H1 (cell line): ENCODE measurements around the gene KRTAP4-5. TPM values are rescaled to one million over a fixed set of nuclear protein-coding genes. Genes with fewer than 3 reads are reported as not detected.

ENCODE experiments used
- CTCF ChIA-PET: fragments of 300-600 bp; sonication (Branson Sonifier 250); formaldehyde crosslinking; loops from one replicate; lab custom pipeline; 2021; ENCODE audit not compliant: partially characterized antibody; lab: Charles Lee
- POLR2A ChIA-PET: fragments of 300-600 bp; sonication (Branson Sonifier 250); formaldehyde crosslinking; loops from one replicate; lab custom pipeline; 2021; ENCODE audit warnings: inconsistent platforms; ENCODE audit not compliant: partially characterized antibody; lab: Charles Lee
- DNase-seq, 2 experiments: peaks; one replicate each; pipeline versions ENCODE4 v3.0.0 to v3.0.0-alpha.2; 2010 to 2022; ENCODE audit warnings: low spot score in 2 of 2, low read depth in 1 of 2, mixed read lengths in 1 of 2
- FAIRE-seq: peaks from 2 replicates; lab custom pipeline; 2011; peaks lifted over from hg19 to GRCh38; lab: Jason Lieb, UNC
- H2AFZ ChIP-seq: 2 replicates; pipeline ENCODE4 v1.8.1; 2012; ENCODE audit warnings: low read length, inconsistent platforms
- H2AK5ac ChIP-seq: 2 replicates; pipeline ENCODE4 v1.6.1; 2013; ENCODE audit warnings: low read depth, low read length
- H2BK120ac ChIP-seq: replicated peaks from 2 replicates; pipeline ENCODE3; 2013; ENCODE audit warnings: low read depth, low read length, inconsistent platforms
- H2BK12ac ChIP-seq: 2 replicates; pipeline ENCODE4 v1.6.1; 2013; ENCODE audit warnings: low read depth, low read length
- H2BK15ac ChIP-seq: 2 replicates; pipeline ENCODE4 v1.6.1; 2013; ENCODE audit warnings: low read length
- H2BK20ac ChIP-seq: 2 replicates; pipeline ENCODE4 v1.6.1; 2013; ENCODE audit warnings: low read length
- H2BK5ac ChIP-seq: 2 replicates; pipeline ENCODE4 v1.6.1; 2013; ENCODE audit warnings: low read depth, low read length
- H3K14ac ChIP-seq: 2 replicates; pipeline ENCODE4 v1.6.1; 2013; ENCODE audit warnings: inconsistent platforms; ENCODE audit not compliant: insufficient read length
- H3K18ac ChIP-seq: 2 replicates; pipeline ENCODE4 v1.6.1; 2013; ENCODE audit warnings: low read length; ENCODE audit errors: extremely low read depth
- H3K23ac ChIP-seq: 2 replicates; pipeline ENCODE4 v1.6.1; 2013; ENCODE audit warnings: inconsistent platforms; ENCODE audit not compliant: insufficient read length
- H3K23me2 ChIP-seq: 2 replicates; pipeline ENCODE4 v1.6.1; 2013; ENCODE audit warnings: low read depth, low read length
- H3K27ac ChIP-seq: 2 replicates; pipeline ENCODE4 v1.6.1; 2011; ENCODE audit warnings: low read depth, low read length, inconsistent platforms
- H3K27me3 ChIP-seq, 4 experiments: replicated peaks in 1 of 4; 1 replicate in 1 of 4; 2 replicates in 3 of 4; pipeline versions ENCODE4 v1.6.1 to v1.8.1; 2011 to 2013; ENCODE audit warnings: low read length in 3 of 4, mild to moderate bottlenecking in 3 of 4, inconsistent platforms in 2 of 4, mixed read lengths in 2 of 4, moderate library complexity in 1 of 4; ENCODE audit not compliant: control insufficient read depth in 3 of 4, insufficient read depth in 3 of 4; ENCODE audit errors: extremely low read depth in 1 of 4
- H3K36me3 ChIP-seq, 4 experiments: 2 replicates each; pipeline versions ENCODE4 v1.6.1 to v1.8.1; 2011 to 2013; ENCODE audit warnings: mild to moderate bottlenecking in 4 of 4, low read length in 3 of 4, moderate library complexity in 2 of 4, control low read depth in 1 of 4, inconsistent platforms in 1 of 4; ENCODE audit not compliant: insufficient read depth in 4 of 4, control insufficient read depth in 2 of 4
- H3K4ac ChIP-seq: replicated peaks from 2 replicates; pipeline ENCODE3; 2013; ENCODE audit warnings: low read length, low read depth, mixed read lengths, inconsistent platforms; ENCODE audit not compliant: insufficient read length
- H3K4me1 ChIP-seq, 4 experiments: replicated peaks in 1 of 4; 1 replicate in 1 of 4; 2 replicates in 3 of 4; pipeline versions ENCODE4 v1.6.1 to v1.8.1; 2011 to 2013; ENCODE audit warnings: low read length in 3 of 4, inconsistent platforms in 2 of 4, mixed read lengths in 1 of 4; ENCODE audit not compliant: insufficient read depth in 4 of 4, control insufficient read depth in 3 of 4
- H3K4me2 ChIP-seq, 2 experiments: 2 replicates each; pipeline versions ENCODE4 v1.6.1 to v1.8.1; 2011 to 2013; ENCODE audit warnings: low read depth in 2 of 2, low read length in 2 of 2, control low read depth in 1 of 2, inconsistent platforms in 1 of 2, mild to moderate bottlenecking in 1 of 2; ENCODE audit not compliant: insufficient read depth in 1 of 2
- H3K4me3 ChIP-seq, 4 experiments: fragments of 200-600, 300-600 bp in 1 of 4; sonication (generic), shearing (Covaris generic), sonication (Bioruptor Twin) in 1 of 4; 2 replicates each; pipeline versions ENCODE4 v1.5.1 to v1.8.1; 2011 to 2016; ENCODE audit warnings: low read length in 4 of 4, low read depth in 3 of 4, control low read depth in 2 of 4, inconsistent platforms in 2 of 4, mild to moderate bottlenecking in 2 of 4, mixed read lengths in 1 of 4, moderate library complexity in 1 of 4; ENCODE audit not compliant: insufficient read depth in 2 of 4; ENCODE audit errors: extremely low read depth in 1 of 4
- H3K56ac ChIP-seq: replicated peaks from 2 replicates; pipeline ENCODE3; 2013; ENCODE audit warnings: low read depth, mild to moderate bottlenecking, mixed read lengths, low read length, inconsistent platforms; ENCODE audit not compliant: insufficient read length
- H3K79me1 ChIP-seq: 2 replicates; pipeline ENCODE4 v1.6.1; 2013; ENCODE audit warnings: low read depth, low read length, control low read depth
- H3K79me2 ChIP-seq, 2 experiments: 2 replicates each; pipeline versions ENCODE4 v1.6.1 to v1.8.1; 2012 to 2013; ENCODE audit warnings: low read length in 2 of 2, mild to moderate bottlenecking in 2 of 2, inconsistent platforms in 1 of 2; ENCODE audit not compliant: insufficient read depth in 2 of 2, control insufficient read depth in 1 of 2
- H3K9ac ChIP-seq, 4 experiments: replicated peaks in 1 of 4; 1 replicate in 1 of 4; 2 replicates in 3 of 4; pipeline versions ENCODE4 v1.6.1 to v1.8.1; 2011 to 2013; ENCODE audit warnings: low read depth in 3 of 4, low read length in 3 of 4, control low read depth in 2 of 4, mild to moderate bottlenecking in 2 of 4, moderate library complexity in 2 of 4, inconsistent platforms in 1 of 4; ENCODE audit errors: extremely low read depth in 1 of 4
- H3K9me3 ChIP-seq, 2 experiments: 2 replicates each; pipeline versions ENCODE4 v1.6.1 to v1.8.1; 2012 to 2013; ENCODE audit warnings: mild to moderate bottlenecking in 2 of 2, moderate library complexity in 2 of 2, control low read depth in 1 of 2, inconsistent platforms in 1 of 2, low read depth in 1 of 2, low read length in 1 of 2, mixed read lengths in 1 of 2; ENCODE audit not compliant: insufficient read depth in 2 of 2
- H4K20me1 ChIP-seq, 2 experiments: replicated peaks in 1 of 2; 2 replicates each; pipeline versions ENCODE3 to v1.8.1; 2011 to 2013; ENCODE audit warnings: inconsistent platforms in 2 of 2, low read length in 2 of 2, mild to moderate bottlenecking in 1 of 2; ENCODE audit not compliant: insufficient read depth in 2 of 2, control insufficient read depth in 1 of 2
- H4K5ac ChIP-seq: 2 replicates; pipeline ENCODE4 v1.6.1; 2013; ENCODE audit warnings: low read length, low read depth, mixed read lengths, inconsistent platforms; ENCODE audit not compliant: insufficient read length
- H4K8ac ChIP-seq: 2 replicates; pipeline ENCODE4 v1.8.0; 2013; ENCODE audit warnings: mild to moderate bottlenecking, moderate library complexity, low read length, inconsistent platforms; ENCODE audit not compliant: insufficient read depth; ENCODE audit errors: extremely low read depth
- H4K91ac ChIP-seq: replicated peaks from 2 replicates; pipeline ENCODE3; 2013; ENCODE audit warnings: low read length, mixed read lengths, inconsistent platforms; ENCODE audit not compliant: insufficient read length
- BCL11A ChIP-seq, 2 experiments: IDR thresholded peaks; one replicate each; pipeline ENCODE4 v1.6.1; 2011; ENCODE audit warnings: low read depth in 2 of 2, low read length in 2 of 2, mild to moderate bottlenecking in 2 of 2
- CTCF ChIP-seq, 3 experiments: IDR thresholded peaks; 1 replicate in 2 of 3; 2 replicates in 1 of 3; pipeline versions ENCODE4 v1.5.1 to v1.6.1; 2011; ENCODE audit warnings: low read length in 3 of 3, mild to moderate bottlenecking in 3 of 3, inconsistent platforms in 2 of 3, low read depth in 1 of 3, moderate library complexity in 1 of 3; ENCODE audit not compliant: insufficient read depth in 1 of 3; ENCODE audit errors: control extremely low read depth in 1 of 3
- NANOG ChIP-seq: IDR thresholded peaks from 2 replicates; pipeline ENCODE4 v1.6.1; 2011; ENCODE audit warnings: low read length, low read depth, mild to moderate bottlenecking, inconsistent platforms; ENCODE audit not compliant: insufficient read depth, poor library complexity, severe bottlenecking
- NRF1 ChIP-seq: IDR thresholded peaks from 2 replicates; pipeline ENCODE4 v1.6.1; 2011; ENCODE audit warnings: mild to moderate bottlenecking, low read depth, low read length, improper control_type of control experiment
- POLR2AphosphoS5 ChIP-seq: IDR thresholded peaks from 2 replicates; pipeline ENCODE4 v1.6.1; 2011; ENCODE audit warnings: low read depth, low read length
- SIRT6 ChIP-seq: IDR thresholded peaks from one replicate; pipeline ENCODE4 v1.7.1; 2012; ENCODE audit warnings: low read length, inconsistent platforms
- TAF7 ChIP-seq: optimal IDR thresholded peaks from 2 replicates; pipeline ENCODE3; 2011; ENCODE audit warnings: low read depth, mild to moderate bottlenecking, inconsistent platforms, low read length, moderate library complexity, borderline replicate concordance
- TCF12 ChIP-seq: IDR thresholded peaks from 2 replicates; pipeline ENCODE4 v1.6.1; 2011; ENCODE audit warnings: low read depth, mild to moderate bottlenecking, low read length
- TEAD4 ChIP-seq: IDR thresholded peaks from 2 replicates; pipeline ENCODE4 v1.6.1; 2012; ENCODE audit warnings: low read depth, low read length, inconsistent platforms, mixed read lengths
- WGBS, 2 experiments: shearing (Covaris generic) in 1 of 2; methylation state at CpG; one replicate each; pipeline versions ENCODE4 v1.1.6 to v1.1.7; 2013 to 2015; ENCODE audit warnings: low lambda C conversion rate in 2 of 2, mixed read lengths in 2 of 2, inconsistent platforms in 1 of 2, low coverage in 1 of 2, missing lambda C conversion rate in 1 of 2; ENCODE audit not compliant: insufficient replicate concordance in 2 of 2, insufficient coverage in 1 of 2, insufficient read length in 1 of 2; ENCODE audit errors: extremely low coverage in 1 of 2, missing lambda C conversion rate in 1 of 2; 5-methylcytosine and 5-hydroxymethylcytosine counted together
- polyA plus RNA-seq, 7 experiments: library from polyadenylated mRNA; depleted of rRNA in 3 of 7; stranded (reverse) in 5 of 7; unstranded in 2 of 7; fragments of >200 nt in 5 of 7; fragments of 200-250 nt in 2 of 7; gene quantifications; 1 replicate in 5 of 7; 2 replicates in 1 of 7; 4 replicates in 1 of 7; pipeline versions ENCODE4 v1.2.1 to v1.2.3, GENCODE V29; 2011 to 2013; ENCODE audit warnings: missing spikeins in 2 of 7, mixed read lengths in 2 of 7
- total RNA-seq: library from RNA; stranded (reverse); fragmentation: NEBNext Ultra II Directional; extraction: Animal tissue kit (Norgen Biotek cat#: 25700); gene quantifications from 2 replicates; pipeline ENCODE4 v1.2.1, GENCODE V29; 2021

Gene KRTAP4-5
- total and polyA plus RNA-seq, 2 of the 8 experiments (the other 6 are each of a cell fraction or from before 2014, with no cell fraction given): not detected

DNA sequence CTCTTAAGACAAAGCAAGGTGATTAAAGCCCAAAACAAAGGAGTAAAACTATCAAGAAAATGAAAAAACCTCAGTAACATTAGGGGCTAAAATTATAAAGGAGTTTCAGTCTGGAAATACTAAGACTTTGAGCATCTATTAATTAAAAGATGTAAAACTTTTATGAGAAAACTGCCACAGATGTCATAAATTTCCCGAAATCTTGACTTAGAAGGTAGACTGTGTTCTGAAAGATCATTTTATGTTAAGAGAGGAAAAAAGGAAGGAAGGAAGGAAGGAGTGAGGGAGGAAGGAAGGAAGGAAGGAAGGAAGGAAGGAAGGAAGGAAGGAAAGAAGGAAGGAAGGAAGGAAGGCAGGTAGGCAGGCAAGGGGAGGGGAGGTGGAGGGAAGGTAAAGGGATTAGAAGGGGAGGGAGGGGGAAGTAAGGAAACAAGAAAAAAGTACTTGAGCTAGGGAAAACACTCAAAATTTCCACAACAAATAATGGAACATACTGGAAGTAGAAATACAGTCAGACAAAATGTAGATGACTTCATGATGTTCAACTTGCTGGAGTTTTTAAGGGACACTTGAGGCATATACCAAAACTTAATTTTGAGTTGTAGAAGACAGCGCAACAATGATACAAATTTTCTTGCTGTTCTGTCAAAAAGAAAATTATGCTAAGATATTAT lies 2.0 kb downstream of the KRTAP4-5 start:
- peaks cover 2% of the 10 kb centered on the region; the same call in 1 of the 2 replicates for H3K23me2 ChIP-seq
- H4K8ac ChIP-seq: no peak overlapping the region
- WGBS, 2 experiments: 97% methylated on average over 2 of the region's 2 CpGs; no CpG with 5 or more reads in 1 of the 2 experiments
- H2BK12ac ChIP-seq: no peak overlapping the region
- FAIRE-seq (no peak), DNase-seq (no peak)
- H3K4me2 ChIP-seq: no peak overlapping the region
- no peak overlapping the region for H3K9ac ChIP-seq
- no peak overlapping the region for H4K5ac ChIP-seq
- no peak overlapping the region for H3K4me3 ChIP-seq
- H2BK15ac ChIP-seq: no peak overlapping the region
- no peaks in the 10 kb centered on the region for H3K4me1 ChIP-seq
- H3K79me2 ChIP-seq: no peaks in the 10 kb centered on the region
- ChIA-PET POLR2A (no interaction called here), CTCF (no interaction called here)
- no peak overlapping the region for H2BK120ac ChIP-seq
- H2BK5ac ChIP-seq: no peak overlapping the region
- H3K79me1 ChIP-seq: no peaks in the 10 kb centered on the region
- no peak overlapping the region for H3K4ac ChIP-seq
- H2BK20ac ChIP-seq: no peak overlapping the region
- no peak overlapping the region for H3K23ac ChIP-seq
- H3K9me3 ChIP-seq: peaks cover 0 to 3% of the 10 kb centered on the region in 2 experiments; a peak in 1 of 4 replicates
- H3K56ac ChIP-seq: no peak overlapping the region
- H3K14ac ChIP-seq: no peak overlapping the region
- H3K18ac ChIP-seq: no peak overlapping the region
- no peak overlapping the region for H4K91ac ChIP-seq
- no peaks in the 10 kb centered on the region for H3K36me3 ChIP-seq
- no peaks in the 10 kb centered on the region for H4K20me1 ChIP-seq
- no peak for TF ChIP-seq NRF1
- no peak for TF ChIP-seq TCF12
- no peak for TF ChIP-seq BCL11A (IDR thresholded peaks at IDR 0.05; ENCODE audit: low read depth in 2 of 2, low read length in 2 of 2)
- TF ChIP-seq SIRT6: no peak
- TF ChIP-seq NANOG: no peak
- no peak for TF ChIP-seq TAF7
- no peak for TF ChIP-seq TEAD4
- TF ChIP-seq POLR2AphosphoS5: no peak
- no peak for TF ChIP-seq CTCF (IDR thresholded peaks at IDR 0.05; ENCODE audit: control extremely low read depth in 1 of 3, insufficient read depth in 1 of 3, low read depth in 1 of 3, low read length in 3 of 3)
- no peak overlapping the region for H2AFZ ChIP-seq
- no peak overlapping the region for H2AK5ac ChIP-seq
- no peaks in the 10 kb centered on the region for H3K27me3 ChIP-seq
- no peak overlapping the region for H3K27ac ChIP-seq
